OCI-LY7 (cell line): Measurements from ENCODE around the gene UCN.

Experiments
- CTCF ChIP-seq: fragments of 200-600 bp; sonication (generic); conservative IDR thresholded peaks from 2 replicates; pipeline ENCODE4 v1.5.1; 2014; ENCODE audit warnings: mild to moderate bottlenecking, antibody characterized with exemption, low read length, moderate library complexity, mixed read lengths
- EZH2phosphoT487 ChIP-seq: fragments of 200-600 bp; sonication (generic); IDR thresholded peaks from 2 replicates; pipeline ENCODE4 v1.6.1; 2018; ENCODE audit warnings: low read depth, borderline replicate concordance, mild to moderate bottlenecking, mixed run types, antibody characterized with exemption, low read length, moderate library complexity, mixed read lengths

GRCh38 chr2:27282892-27283291 is 25.4 kb downstream of the UCN start:
- TF ChIP-seq CTCF (no peak), EZH2phosphoT487 (no peak)
